Left lung (tissue), 10 donors: Measurements from ENCODE around the gene DEFB110. TPM values are rescaled to one million over a fixed set of nuclear protein-coding genes. Genes with fewer than 3 reads are reported as not detected.

ENCODE experiments used
- ATAC-seq: fragments of 200-7000 bp; cut with Tn5 transposase; one replicate; pipeline ENCODE4 v1.9.1; 2020; ENCODE audit warnings: moderate library complexity
- DNase-seq, 4 donors: peaks; one replicate each; pipeline ENCODE4 v3.0.0-alpha.2; 2013 to 2020
- H3K27ac ChIP-seq, 2 donors: fragments of 200-600 bp; sonication (generic) in 1 of 2; one replicate each; pipeline versions ENCODE4 v1.5.0 to v1.8.0; 2020 to 2021
- H3K27me3 ChIP-seq, 2 donors: fragments of 200-600 bp; sonication (generic) in 1 of 2; one replicate each; pipeline versions ENCODE4 v1.5.0 to v1.8.0; 2020 to 2021
- H3K36me3 ChIP-seq, 2 donors: fragments of 200-600 bp; sonication (generic) in 1 of 2; one replicate each; pipeline versions ENCODE4 v1.5.0 to v1.8.0; 2020 to 2021
- H3K4me1 ChIP-seq, 2 donors: fragments of 200-600 bp; one replicate each; pipeline ENCODE4 v1.8.0; 2021
- H3K4me3 ChIP-seq, 2 donors: fragments of 200-600 bp; sonication (generic) in 1 of 2; one replicate each; pipeline versions ENCODE4 v1.5.0 to v1.8.0; 2020 to 2021; ENCODE audit warnings: mild to moderate bottlenecking in 1 of 2
- H3K9me3 ChIP-seq, 2 donors: fragments of 200-600 bp; sonication (generic) in 1 of 2; one replicate each; pipeline versions ENCODE4 v1.5.0 to v1.8.0; 2020 to 2021
- intact Hi-C, 2 donors: fragments of 100-400 bp; cut with DNase I; formaldehyde crosslinking; loops; one replicate each; pipeline versions ENCODE4 v1.11.2 to v1.14.2; 2022
- polyA plus RNA-seq, 6 donors: library from polyadenylated mRNA; unstranded; fragments of 120-200 nt; gene quantifications; one replicate each; pipeline ENCODE4 v1.2.1, GENCODE V29; 2013; ENCODE audit not compliant: insufficient read length in 6 of 6
- total RNA-seq, 2 donors: library from RNA; stranded (reverse); fragmentation: NEBNext Ultra II Directional; extraction: Animal tissue kit (Norgen Biotek cat#: 25700); gene quantifications; one replicate each; pipeline ENCODE4 v1.2.1, GENCODE V29; 2021
- TF ChIP-seq, protein P1 (sequence below), 2 donors: fragments of 200-600 bp; sonication (generic) in 1 of 2; IDR thresholded peaks; one replicate each; pipeline versions ENCODE4 v1.5.0 to v1.8.0; 2021; ENCODE audit warnings: antibody characterized with exemption in 2 of 2
- donor health status: DM: no; HTN: yes; CAD: no.
- donor health status: DM: no; HTN: no; CAD: no.

Gene DEFB110
- total and polyA plus RNA-seq, 8 donors = not detected

DNA sequence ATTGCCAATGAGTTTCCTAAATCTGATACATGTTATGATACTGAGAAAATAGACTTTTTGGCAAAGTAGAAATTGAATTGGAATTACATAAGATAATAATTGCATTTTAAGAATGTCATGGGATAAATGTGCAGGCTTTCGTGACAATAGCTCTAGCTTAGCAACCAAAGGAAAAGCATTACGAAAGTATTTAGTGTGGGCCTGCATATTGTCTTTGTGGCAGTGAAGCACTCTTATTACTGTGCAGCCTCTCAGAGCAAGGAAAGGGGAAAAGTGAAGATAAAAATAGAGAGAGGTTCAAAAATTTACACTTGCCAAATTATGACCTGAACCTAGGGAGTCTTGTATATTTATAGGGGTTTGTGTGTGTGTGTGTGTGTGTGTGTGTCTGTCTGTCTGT is 39.7 kb downstream of the DEFB110 start:
- no peaks in the 10 kb centered on the region for H3K36me3 ChIP-seq
- peaks cover 0 to 6% of the 10 kb centered on the region in 2 donors for H3K9me3 ChIP-seq
- no peak overlapping the region for H3K27ac ChIP-seq
- DNase-seq (no peak), ATAC-seq (no peak)
- no peaks in the 10 kb centered on the region for H3K27me3 ChIP-seq
- H3K4me3 ChIP-seq = no peak overlapping the region
- no peaks in the 10 kb centered on the region for H3K4me1 ChIP-seq
- TF ChIP-seq, protein P1, sequence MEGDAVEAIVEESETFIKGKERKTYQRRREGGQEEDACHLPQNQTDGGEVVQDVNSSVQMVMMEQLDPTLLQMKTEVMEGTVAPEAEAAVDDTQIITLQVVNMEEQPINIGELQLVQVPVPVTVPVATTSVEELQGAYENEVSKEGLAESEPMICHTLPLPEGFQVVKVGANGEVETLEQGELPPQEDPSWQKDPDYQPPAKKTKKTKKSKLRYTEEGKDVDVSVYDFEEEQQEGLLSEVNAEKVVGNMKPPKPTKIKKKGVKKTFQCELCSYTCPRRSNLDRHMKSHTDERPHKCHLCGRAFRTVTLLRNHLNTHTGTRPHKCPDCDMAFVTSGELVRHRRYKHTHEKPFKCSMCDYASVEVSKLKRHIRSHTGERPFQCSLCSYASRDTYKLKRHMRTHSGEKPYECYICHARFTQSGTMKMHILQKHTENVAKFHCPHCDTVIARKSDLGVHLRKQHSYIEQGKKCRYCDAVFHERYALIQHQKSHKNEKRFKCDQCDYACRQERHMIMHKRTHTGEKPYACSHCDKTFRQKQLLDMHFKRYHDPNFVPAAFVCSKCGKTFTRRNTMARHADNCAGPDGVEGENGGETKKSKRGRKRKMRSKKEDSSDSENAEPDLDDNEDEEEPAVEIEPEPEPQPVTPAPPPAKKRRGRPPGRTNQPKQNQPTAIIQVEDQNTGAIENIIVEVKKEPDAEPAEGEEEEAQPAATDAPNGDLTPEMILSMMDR (IDR thresholded peaks at IDR 0.05) = no peak
- intact Hi-C loops = no loop called here

DNA sequence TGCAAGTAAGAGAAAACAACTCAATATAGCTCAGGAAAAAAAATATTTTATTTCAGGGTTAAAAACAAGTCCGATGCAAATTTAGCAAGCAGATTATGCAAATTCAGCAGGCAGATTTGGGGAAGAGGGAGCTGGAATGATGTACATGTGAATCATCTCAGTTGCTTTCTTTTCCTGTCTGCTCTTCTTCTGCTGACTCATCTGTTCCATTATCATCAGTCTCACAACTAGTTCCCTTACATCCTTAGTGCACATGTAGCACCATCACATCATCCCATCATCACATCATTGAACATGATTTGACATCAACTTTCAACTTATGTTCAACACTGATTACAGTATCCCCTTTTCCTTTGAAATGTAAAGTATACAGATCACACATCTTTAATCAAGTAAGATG is 40.9 kb downstream of the DEFB110 start:
- H3K27ac ChIP-seq = no peak overlapping the region
- ATAC-seq (no peak), DNase-seq (no peak)
- H3K4me3 ChIP-seq = no peak overlapping the region
- no peaks in the 10 kb centered on the region for H3K27me3 ChIP-seq
- TF ChIP-seq, protein P1 (IDR thresholded peaks at IDR 0.05) = no peak
- no peaks in the 10 kb centered on the region for H3K4me1 ChIP-seq
- intact Hi-C loops = no loop called here
- no peaks in the 10 kb centered on the region for H3K36me3 ChIP-seq
- H3K9me3 ChIP-seq = peaks cover 0 to 6% of the 10 kb centered on the region in 2 donors

DNA sequence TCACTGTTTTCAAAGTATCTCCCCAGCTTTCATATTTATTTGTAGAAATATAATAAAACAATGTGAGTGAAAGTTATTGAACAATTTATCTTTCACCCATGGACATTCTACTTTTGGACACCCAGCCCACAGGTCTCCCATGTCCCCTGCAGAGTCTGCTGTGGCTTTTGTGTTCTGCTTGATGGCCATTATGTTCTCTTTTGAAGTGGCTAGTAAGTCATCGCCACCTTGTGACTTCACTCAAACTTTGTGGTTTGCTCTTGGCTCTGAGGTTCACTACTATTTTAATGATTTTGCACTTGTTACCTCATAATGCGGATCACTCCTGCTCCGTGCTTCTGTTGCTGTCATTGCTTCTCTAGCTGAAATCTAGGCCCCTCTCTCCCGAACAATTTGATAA is 42.2 kb downstream of the DEFB110 start:
- Histone ChIP-seq H3K4me3 (no peak overlapping the region), H3K27ac (no peak overlapping the region), H3K36me3 (no peaks in the 10 kb centered on the region), H3K9me3 (peaks cover 0 to 6% of the 10 kb centered on the region in 2 donors), H3K4me1 (no peaks in the 10 kb centered on the region), H3K27me3 (no peaks in the 10 kb centered on the region)
- TF ChIP-seq, protein P1 (IDR thresholded peaks at IDR 0.05) = no peak
- no peak for ATAC-seq
- no peak for DNase-seq
- intact Hi-C loops = no loop called here

DNA sequence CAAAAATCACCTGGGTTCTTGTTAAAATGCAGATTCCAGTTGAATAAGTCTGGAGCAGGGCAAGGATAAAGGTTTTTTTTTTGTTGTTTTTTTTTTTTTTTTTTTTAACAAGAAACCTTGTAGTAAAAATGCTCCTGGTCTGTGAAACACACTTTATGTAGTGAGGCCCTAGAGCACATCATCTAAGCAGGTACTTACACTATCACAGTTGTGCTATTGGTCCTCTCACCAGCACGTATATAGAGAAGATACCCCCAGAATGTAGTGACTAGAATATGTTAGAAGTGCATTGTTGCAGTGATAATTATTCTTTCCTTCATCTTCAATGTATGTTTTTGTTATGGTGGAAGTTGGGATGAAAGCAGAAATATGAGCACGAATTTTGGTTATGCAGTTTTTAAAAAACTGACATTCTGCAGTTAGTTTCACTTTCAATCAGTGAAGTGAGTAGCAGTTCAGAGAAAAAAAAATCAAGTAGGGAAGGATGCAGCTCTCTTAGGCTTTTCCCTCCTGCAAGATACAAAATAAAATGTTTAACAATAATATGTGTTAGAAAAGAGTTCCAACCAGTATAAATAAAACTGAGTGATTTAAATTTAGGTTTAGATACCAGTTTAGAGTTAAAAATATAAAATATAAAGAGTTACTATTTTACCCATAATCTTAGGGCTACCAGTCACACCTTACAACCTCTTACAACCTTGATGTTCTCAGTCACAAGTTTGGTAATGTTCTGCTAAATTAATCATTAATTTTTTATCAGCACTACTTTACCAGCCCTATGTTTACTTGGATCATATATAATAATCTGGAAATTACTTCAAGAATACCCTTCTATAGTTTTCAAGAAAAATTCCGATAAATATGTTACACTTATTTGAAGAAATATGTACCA is 43.2 kb downstream of the DEFB110 start:
- TF ChIP-seq, protein P1 (IDR thresholded peaks at IDR 0.05) = no peak
- Histone ChIP-seq H3K4me3 (no peak overlapping the region), H3K9me3 (peaks cover 0 to 6% of the 10 kb centered on the region in 2 donors), H3K27me3 (no peaks in the 10 kb centered on the region), H3K4me1 (no peaks in the 10 kb centered on the region), H3K36me3 (no peaks in the 10 kb centered on the region), H3K27ac (no peak overlapping the region)
- intact Hi-C loops = no loop called here
- peak in 1 of 4 donors; percentile 4 for DNase-seq
- ATAC-seq = peak; percentile 33

DNA sequence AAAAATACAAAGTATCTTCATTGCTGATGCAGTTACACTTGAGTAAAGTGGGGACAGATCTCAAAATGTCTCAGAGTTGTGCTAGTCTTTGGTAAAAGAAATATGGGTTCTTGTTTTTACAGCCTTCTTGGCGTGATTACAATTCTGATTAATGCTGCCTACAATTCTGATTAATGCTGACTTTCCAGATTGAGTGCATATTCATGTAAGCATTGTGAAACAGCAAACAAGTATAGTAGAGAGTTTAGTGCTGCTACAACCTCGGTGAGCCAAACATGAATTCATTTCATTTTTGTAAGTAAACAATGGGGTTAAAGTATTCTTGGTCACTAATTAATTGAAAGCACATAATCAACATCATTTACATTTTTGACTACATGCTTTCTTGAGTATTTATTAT is 52.2 kb downstream of the DEFB110 start, which contains the start of gene DEFB113:
DEFB113 (minus strand) TSS at position 21 of the 400 bp plus-strand sequence; CDS start at position 21, 0 bp downstream.
- intact Hi-C loops = no loop called here
- Histone ChIP-seq H3K4me1 (no peaks in the 10 kb centered on the region), H3K27me3 (no peaks in the 10 kb centered on the region), H3K27ac (no peak within 1 kb of the TSS), H3K36me3 (no peaks in the 10 kb centered on the region), H3K4me3 (no peak within 1 kb of the TSS), H3K9me3 (no peaks in the 10 kb centered on the region)
- TF ChIP-seq, protein P1 (IDR thresholded peaks at IDR 0.05) = no peak
- DNase-seq (no peak), ATAC-seq (no peak)
